H1 (cell line): ENCODE measurements around the gene CXCL17. TPM values are rescaled to one million over a fixed set of nuclear protein-coding genes. Genes with fewer than 3 reads are reported as not detected.
"Not testable (repeated sequence)": the region's sequence is repeated elsewhere in the genome, so short reads cannot be mapped to it uniquely, and the experiment has no call there.

ENCODE experiments used
- CTCF ChIA-PET: fragments of 300-600 bp; sonication (Branson Sonifier 250); formaldehyde crosslinking; loops from one replicate; lab custom pipeline; 2021; ENCODE audit not compliant: partially characterized antibody; lab: Charles Lee
- POLR2A ChIA-PET: fragments of 300-600 bp; sonication (Branson Sonifier 250); formaldehyde crosslinking; loops from one replicate; lab custom pipeline; 2021; ENCODE audit warnings: inconsistent platforms; ENCODE audit not compliant: partially characterized antibody; lab: Charles Lee
- DNase-seq, 2 experiments: peaks; one replicate each; pipeline versions ENCODE4 v3.0.0 to v3.0.0-alpha.2; 2010 to 2022; ENCODE audit warnings: low spot score in 2 of 2, low read depth in 1 of 2, mixed read lengths in 1 of 2
- FAIRE-seq: peaks from 2 replicates; lab custom pipeline; 2011; peaks lifted over from hg19 to GRCh38; lab: Jason Lieb, UNC
- H2AFZ ChIP-seq: 2 replicates; pipeline ENCODE4 v1.8.1; 2012; ENCODE audit warnings: low read length, inconsistent platforms
- H2AK5ac ChIP-seq: 2 replicates; pipeline ENCODE4 v1.6.1; 2013; ENCODE audit warnings: low read depth, low read length
- H2BK120ac ChIP-seq: replicated peaks from 2 replicates; pipeline ENCODE3; 2013; ENCODE audit warnings: low read depth, low read length, inconsistent platforms
- H2BK12ac ChIP-seq: 2 replicates; pipeline ENCODE4 v1.6.1; 2013; ENCODE audit warnings: low read depth, low read length
- H2BK15ac ChIP-seq: 2 replicates; pipeline ENCODE4 v1.6.1; 2013; ENCODE audit warnings: low read length
- H2BK20ac ChIP-seq: 2 replicates; pipeline ENCODE4 v1.6.1; 2013; ENCODE audit warnings: low read length
- H2BK5ac ChIP-seq: 2 replicates; pipeline ENCODE4 v1.6.1; 2013; ENCODE audit warnings: low read depth, low read length
- H3K14ac ChIP-seq: 2 replicates; pipeline ENCODE4 v1.6.1; 2013; ENCODE audit warnings: inconsistent platforms; ENCODE audit not compliant: insufficient read length
- H3K18ac ChIP-seq: 2 replicates; pipeline ENCODE4 v1.6.1; 2013; ENCODE audit warnings: low read length; ENCODE audit errors: extremely low read depth
- H3K23ac ChIP-seq: 2 replicates; pipeline ENCODE4 v1.6.1; 2013; ENCODE audit warnings: inconsistent platforms; ENCODE audit not compliant: insufficient read length
- H3K23me2 ChIP-seq: 2 replicates; pipeline ENCODE4 v1.6.1; 2013; ENCODE audit warnings: low read depth, low read length
- H3K27ac ChIP-seq: 2 replicates; pipeline ENCODE4 v1.6.1; 2011; ENCODE audit warnings: low read depth, low read length, inconsistent platforms
- H3K27me3 ChIP-seq, 4 experiments: replicated peaks in 1 of 4; 1 replicate in 1 of 4; 2 replicates in 3 of 4; pipeline versions ENCODE4 v1.6.1 to v1.8.1; 2011 to 2013; ENCODE audit warnings: low read length in 3 of 4, mild to moderate bottlenecking in 3 of 4, inconsistent platforms in 2 of 4, mixed read lengths in 2 of 4, moderate library complexity in 1 of 4; ENCODE audit not compliant: control insufficient read depth in 3 of 4, insufficient read depth in 3 of 4; ENCODE audit errors: extremely low read depth in 1 of 4
- H3K36me3 ChIP-seq, 4 experiments: 2 replicates each; pipeline versions ENCODE4 v1.6.1 to v1.8.1; 2011 to 2013; ENCODE audit warnings: mild to moderate bottlenecking in 4 of 4, low read length in 3 of 4, moderate library complexity in 2 of 4, control low read depth in 1 of 4, inconsistent platforms in 1 of 4; ENCODE audit not compliant: insufficient read depth in 4 of 4, control insufficient read depth in 2 of 4
- H3K4ac ChIP-seq: replicated peaks from 2 replicates; pipeline ENCODE3; 2013; ENCODE audit warnings: low read length, low read depth, mixed read lengths, inconsistent platforms; ENCODE audit not compliant: insufficient read length
- H3K4me1 ChIP-seq, 4 experiments: replicated peaks in 1 of 4; 1 replicate in 1 of 4; 2 replicates in 3 of 4; pipeline versions ENCODE4 v1.6.1 to v1.8.1; 2011 to 2013; ENCODE audit warnings: low read length in 3 of 4, inconsistent platforms in 2 of 4, mixed read lengths in 1 of 4; ENCODE audit not compliant: insufficient read depth in 4 of 4, control insufficient read depth in 3 of 4
- H3K4me2 ChIP-seq, 2 experiments: 2 replicates each; pipeline versions ENCODE4 v1.6.1 to v1.8.1; 2011 to 2013; ENCODE audit warnings: low read depth in 2 of 2, low read length in 2 of 2, control low read depth in 1 of 2, inconsistent platforms in 1 of 2, mild to moderate bottlenecking in 1 of 2; ENCODE audit not compliant: insufficient read depth in 1 of 2
- H3K4me3 ChIP-seq, 4 experiments: fragments of 200-600, 300-600 bp in 1 of 4; sonication (generic), shearing (Covaris generic), sonication (Bioruptor Twin) in 1 of 4; 2 replicates each; pipeline versions ENCODE4 v1.5.1 to v1.8.1; 2011 to 2016; ENCODE audit warnings: low read length in 4 of 4, low read depth in 3 of 4, control low read depth in 2 of 4, inconsistent platforms in 2 of 4, mild to moderate bottlenecking in 2 of 4, mixed read lengths in 1 of 4, moderate library complexity in 1 of 4; ENCODE audit not compliant: insufficient read depth in 2 of 4; ENCODE audit errors: extremely low read depth in 1 of 4
- H3K56ac ChIP-seq: replicated peaks from 2 replicates; pipeline ENCODE3; 2013; ENCODE audit warnings: low read depth, mild to moderate bottlenecking, mixed read lengths, low read length, inconsistent platforms; ENCODE audit not compliant: insufficient read length
- H3K79me1 ChIP-seq: 2 replicates; pipeline ENCODE4 v1.6.1; 2013; ENCODE audit warnings: low read depth, low read length, control low read depth
- H3K79me2 ChIP-seq, 2 experiments: 2 replicates each; pipeline versions ENCODE4 v1.6.1 to v1.8.1; 2012 to 2013; ENCODE audit warnings: low read length in 2 of 2, mild to moderate bottlenecking in 2 of 2, inconsistent platforms in 1 of 2; ENCODE audit not compliant: insufficient read depth in 2 of 2, control insufficient read depth in 1 of 2
- H3K9ac ChIP-seq, 4 experiments: replicated peaks in 1 of 4; 1 replicate in 1 of 4; 2 replicates in 3 of 4; pipeline versions ENCODE4 v1.6.1 to v1.8.1; 2011 to 2013; ENCODE audit warnings: low read depth in 3 of 4, low read length in 3 of 4, control low read depth in 2 of 4, mild to moderate bottlenecking in 2 of 4, moderate library complexity in 2 of 4, inconsistent platforms in 1 of 4; ENCODE audit errors: extremely low read depth in 1 of 4
- H3K9me3 ChIP-seq, 2 experiments: 2 replicates each; pipeline versions ENCODE4 v1.6.1 to v1.8.1; 2012 to 2013; ENCODE audit warnings: mild to moderate bottlenecking in 2 of 2, moderate library complexity in 2 of 2, control low read depth in 1 of 2, inconsistent platforms in 1 of 2, low read depth in 1 of 2, low read length in 1 of 2, mixed read lengths in 1 of 2; ENCODE audit not compliant: insufficient read depth in 2 of 2
- H4K20me1 ChIP-seq, 2 experiments: replicated peaks in 1 of 2; 2 replicates each; pipeline versions ENCODE3 to v1.8.1; 2011 to 2013; ENCODE audit warnings: inconsistent platforms in 2 of 2, low read length in 2 of 2, mild to moderate bottlenecking in 1 of 2; ENCODE audit not compliant: insufficient read depth in 2 of 2, control insufficient read depth in 1 of 2
- H4K5ac ChIP-seq: 2 replicates; pipeline ENCODE4 v1.6.1; 2013; ENCODE audit warnings: low read length, low read depth, mixed read lengths, inconsistent platforms; ENCODE audit not compliant: insufficient read length
- H4K8ac ChIP-seq: 2 replicates; pipeline ENCODE4 v1.8.0; 2013; ENCODE audit warnings: mild to moderate bottlenecking, moderate library complexity, low read length, inconsistent platforms; ENCODE audit not compliant: insufficient read depth; ENCODE audit errors: extremely low read depth
- H4K91ac ChIP-seq: replicated peaks from 2 replicates; pipeline ENCODE3; 2013; ENCODE audit warnings: low read length, mixed read lengths, inconsistent platforms; ENCODE audit not compliant: insufficient read length
- CHD2 ChIP-seq: IDR thresholded peaks from 2 replicates; pipeline ENCODE4 v1.6.1; 2012; ENCODE audit warnings: low read length, improper control_type of control experiment
- NRF1 ChIP-seq: IDR thresholded peaks from 2 replicates; pipeline ENCODE4 v1.6.1; 2011; ENCODE audit warnings: mild to moderate bottlenecking, low read depth, low read length, improper control_type of control experiment
- WGBS, 2 experiments: shearing (Covaris generic) in 1 of 2; methylation state at CpG; one replicate each; pipeline versions ENCODE4 v1.1.6 to v1.1.7; 2013 to 2015; ENCODE audit warnings: low lambda C conversion rate in 2 of 2, mixed read lengths in 2 of 2, inconsistent platforms in 1 of 2, low coverage in 1 of 2, missing lambda C conversion rate in 1 of 2; ENCODE audit not compliant: insufficient replicate concordance in 2 of 2, insufficient coverage in 1 of 2, insufficient read length in 1 of 2; ENCODE audit errors: extremely low coverage in 1 of 2, missing lambda C conversion rate in 1 of 2; 5-methylcytosine and 5-hydroxymethylcytosine counted together
- polyA plus RNA-seq, 7 experiments: library from polyadenylated mRNA; depleted of rRNA in 3 of 7; stranded (reverse) in 5 of 7; unstranded in 2 of 7; fragments of >200 nt in 5 of 7; fragments of 200-250 nt in 2 of 7; gene quantifications; 1 replicate in 5 of 7; 2 replicates in 1 of 7; 4 replicates in 1 of 7; pipeline versions ENCODE4 v1.2.1 to v1.2.3, GENCODE V29; 2011 to 2013; ENCODE audit warnings: missing spikeins in 2 of 7, mixed read lengths in 2 of 7
- total RNA-seq: library from RNA; stranded (reverse); fragmentation: NEBNext Ultra II Directional; extraction: Animal tissue kit (Norgen Biotek cat#: 25700); gene quantifications from 2 replicates; pipeline ENCODE4 v1.2.1, GENCODE V29; 2021

The CXCL17 gene
- total and polyA plus RNA-seq, 2 of the 8 experiments (the other 6 are each of a cell fraction or from before 2014, with no cell fraction given) = not detected

- TF ChIP-seq NRF1 = no peak
- no peak for TF ChIP-seq CHD2
Measured at GRCh38 chr19:42487032-42487797, 44.5 kb upstream of the CXCL17 start (continued).

GRCh38 chr19:42485036-42485435, 42.3 kb upstream of the CXCL17 start:
- H3K4me1 ChIP-seq, H3K4me2 ChIP-seq, H2BK20ac ChIP-seq, H3K79me2 ChIP-seq, H2BK12ac ChIP-seq, H3K4me3 ChIP-seq, H3K27me3 ChIP-seq, H3K23ac ChIP-seq, H2AK5ac ChIP-seq, H2BK15ac ChIP-seq, H3K4ac ChIP-seq, FAIRE-seq, H4K8ac ChIP-seq, H2AFZ ChIP-seq, DNase-seq, H3K23me2 ChIP-seq, H2BK120ac ChIP-seq, H2BK5ac ChIP-seq, H3K9ac ChIP-seq, H4K20me1 ChIP-seq, H3K36me3 ChIP-seq, H3K79me1 ChIP-seq, H3K56ac ChIP-seq, H3K18ac ChIP-seq, H3K27ac ChIP-seq, H4K91ac ChIP-seq, H4K5ac ChIP-seq, H3K9me3 ChIP-seq, H3K14ac ChIP-seq: not testable (repeated sequence)
- ChIA-PET POLR2A (interaction anchor here (0.6 to 1.1 kb wide), 3 partner anchors 12 to 87 kb away, joined by 3 to 4 read pairs (median 3); no protein-coding TSS in a partner anchor), CTCF (interaction anchor here (0.6 to 2.0 kb wide), 9 partner anchors 10 to 111 kb away, joined by 3 to 9 read pairs (median 4); partner anchors contain the start of gene CEACAM1)
- 88% methylated on average over 4 of the region's 4 CpGs; no CpG with 5 or more reads in 1 of the 2 experiments for WGBS, 2 experiments
